K562 (cell line): Measurements from ENCODE around the gene ALG14. TPM values are rescaled to one million over a fixed set of nuclear protein-coding genes. Genes with fewer than 3 reads are reported as not detected.

Source experiments
- ATAC-seq: fragments of 200-7000 bp; cut with Tn5 transposase; 3 replicates; pipeline ENCODE4 v1.9.1; 2020; ENCODE audit warnings: moderate library complexity
- BruUV-seq: library from RNA; stranded (reverse); fragments of 400-500 nt; replicated peaks from 2 replicates; lab custom pipeline; 2021; lab: Mats Ljungman, UMichigan
- CTCF ChIA-PET: fragments of 300-600 bp; formaldehyde crosslinking; extraction: SDS; loops from one replicate; lab custom pipeline; 2021; ENCODE audit warnings: low intra/inter-chr PET ratio; lab: Yijun Ruan, JAX
- POLR2A ChIA-PET: fragments of 300-600, 350-650 bp; sonication (Branson Sonifier 250); formaldehyde crosslinking; extraction: SDS; loops from one replicate; lab custom pipeline; 2021; ENCODE audit warnings: antibody characterized with exemption, inconsistent platforms; lab: Yijun Ruan, JAX
- DNase-seq, 4 experiments: peaks; one replicate each; pipeline versions ENCODE4 v3.0.0 to v3.0.0-alpha.2; 2011 to 2018; ENCODE audit warnings: low spot score in 3 of 4, mixed read lengths in 3 of 4; ENCODE audit errors: extremely low read depth in 1 of 4
- FAIRE-seq: peaks from 2 replicates; lab custom pipeline; 2011; peaks lifted over from hg19 to GRCh38; lab: Jason Lieb, UNC
- H2AFZ ChIP-seq: 2 replicates; pipeline ENCODE4 v1.6.0; 2011; ENCODE audit warnings: low read depth, low read length, control low read depth, inconsistent platforms
- H3K27ac ChIP-seq: fragments of 200-600 bp; 3 replicates; pipeline ENCODE4 v1.8.0; 2011; ENCODE audit warnings: low read depth, mild to moderate bottlenecking, control low read depth, inconsistent platforms, low read length, moderate library complexity, mixed read lengths; ENCODE audit errors: extremely low read depth
- H3K27me3 ChIP-seq, 2 experiments: fragments of 300-600 bp in 1 of 2; 2 replicates in 1 of 2; 3 replicates in 1 of 2; pipeline versions ENCODE4 v1.6.0 to v1.8.0; 2011; ENCODE audit warnings: inconsistent platforms in 2 of 2, low read length in 2 of 2, mild to moderate bottlenecking in 1 of 2, mixed read lengths in 1 of 2, moderate library complexity in 1 of 2; ENCODE audit not compliant: control insufficient read depth in 2 of 2, insufficient read depth in 2 of 2
- H3K36me3 ChIP-seq: fragments of 300-600 bp; 3 replicates; pipeline ENCODE4 v1.8.0; 2011; ENCODE audit warnings: mild to moderate bottlenecking, low read length, inconsistent platforms; ENCODE audit not compliant: control insufficient read depth, insufficient read depth
- H3K4me1 ChIP-seq, 2 experiments: fragments of 200-600 bp in 1 of 2; replicated peaks in 1 of 2; 2 replicates in 1 of 2; 3 replicates in 1 of 2; pipeline versions ENCODE4 v1.5.1 to v1.8.0; 2011; ENCODE audit warnings: inconsistent platforms in 2 of 2, low read length in 2 of 2, mild to moderate bottlenecking in 1 of 2, mixed read lengths in 1 of 2, moderate library complexity in 1 of 2; ENCODE audit not compliant: control insufficient read depth in 2 of 2, insufficient read depth in 2 of 2
- H3K4me2 ChIP-seq: 2 replicates; pipeline ENCODE4 v1.6.1; 2011; ENCODE audit warnings: low read length, control low read depth, inconsistent platforms, mixed read lengths; ENCODE audit not compliant: insufficient read depth
- H3K4me3 ChIP-seq: fragments of 200-600 bp; sonication (generic), shearing (Covaris generic); 2 replicates; pipeline ENCODE4 v1.5.1; 2016; ENCODE audit warnings: control low read depth, inconsistent platforms
- H3K79me2 ChIP-seq: fragments of 200-600 bp; 3 replicates; pipeline ENCODE4 v1.8.0; 2011; ENCODE audit warnings: low read length, inconsistent platforms; ENCODE audit not compliant: control insufficient read depth, insufficient read depth
- H3K9ac ChIP-seq, 2 experiments: 2 replicates each; pipeline versions ENCODE4 v1.6.0 to v1.6.1; 2011; ENCODE audit warnings: low read depth in 2 of 2, low read length in 2 of 2, control low read depth in 1 of 2, inconsistent platforms in 1 of 2, mild to moderate bottlenecking in 1 of 2, mixed read lengths in 1 of 2; ENCODE audit not compliant: insufficient read depth in 1 of 2
- H3K9me1 ChIP-seq: one replicate; pipeline ENCODE4 v1.6.0; 2011; ENCODE audit warnings: inconsistent platforms, mild to moderate bottlenecking, low read length, moderate library complexity; ENCODE audit not compliant: control insufficient read depth, insufficient read depth
- H3K9me3 ChIP-seq: replicated peaks from 2 replicates; pipeline ENCODE4 v1.5.1; 2011; ENCODE audit warnings: low read depth, low read length, inconsistent platforms; ENCODE audit not compliant: control insufficient read depth, insufficient read depth
- H4K20me1 ChIP-seq: replicated peaks from 2 replicates; pipeline ENCODE4 v1.6.1; 2011; ENCODE audit warnings: low read length, inconsistent platforms, mixed read lengths; ENCODE audit not compliant: control insufficient read depth, insufficient read depth
- ARID4B ChIP-seq: sonication (generic); formaldehyde crosslinking; IDR thresholded peaks from 2 replicates; pipeline ENCODE4 v1.8.0; 2022; ENCODE audit warnings: mild to moderate bottlenecking, missing genetic modification reagents
- ASH1L ChIP-seq: fragments of 450-650 bp; IDR thresholded peaks from 2 replicates; pipeline ENCODE4 v1.6.1; 2018; ENCODE audit warnings: borderline replicate concordance, mild to moderate bottlenecking, low read depth; ENCODE audit not compliant: partially characterized antibody
- BRD9 ChIP-seq: fragments of 450-650 bp; IDR thresholded peaks from 2 replicates; pipeline ENCODE4 v1.6.1; 2018; ENCODE audit warnings: low read depth; ENCODE audit not compliant: partially characterized antibody
- HSF4 ChIP-seq: fragments of 250-450 bp; sonication (Bioruptor Pico); IDR thresholded peaks from 2 replicates; pipeline ENCODE4 v2.1.2; 2022; ENCODE audit warnings: mild to moderate bottlenecking, moderate library complexity, borderline replicate concordance
- KLF13 ChIP-seq: fragments of 450-650 bp; IDR thresholded peaks from 2 replicates; pipeline ENCODE4 v1.6.1; 2016; ENCODE audit warnings: missing genetic modification characterization, low read depth, mild to moderate bottlenecking, missing compliant biosample characterization, moderate library complexity, borderline replicate concordance
- MEF2D ChIP-seq: conservative IDR thresholded peaks from 2 replicates; pipeline ENCODE4 v1.6.1; 2016; ENCODE audit warnings: low read depth, missing genetic modification characterization, missing compliant biosample characterization
- NR4A1 ChIP-seq, 2 experiments: fragments of 250-450 bp in 1 of 2; fragments of 450-650 bp in 1 of 2; sonication (Bioruptor Pico) in 1 of 2; IDR thresholded peaks; 2 replicates each; pipeline versions ENCODE4 v1.4.0 to v1.6.1; 2016 to 2020; ENCODE audit warnings: mild to moderate bottlenecking in 2 of 2, missing compliant biosample characterization in 1 of 2, missing genetic modification characterization in 1 of 2, moderate library complexity in 1 of 2
- SIX5 ChIP-seq, 2 experiments: IDR thresholded peaks; 2 replicates each; pipeline ENCODE4 v1.6.1; 2011; ENCODE audit warnings: low read length in 2 of 2, borderline replicate concordance in 1 of 2, low read depth in 1 of 2, mild to moderate bottlenecking in 1 of 2, moderate library complexity in 1 of 2; ENCODE audit not compliant: insufficient read depth in 1 of 2
- STAT6 ChIP-seq: sonication (generic); formaldehyde crosslinking; IDR thresholded peaks from 2 replicates; pipeline ENCODE4 v1.8.1; 2023; ENCODE audit warnings: mild to moderate bottlenecking, missing genetic modification reagents
- TAF1 ChIP-seq: IDR thresholded peaks from 2 replicates; pipeline ENCODE4 v1.6.1; 2011; ENCODE audit warnings: mild to moderate bottlenecking, low read length, moderate library complexity; ENCODE audit not compliant: insufficient read depth, control insufficient read depth, severe bottlenecking; ENCODE audit errors: extremely low read depth
- U2AF1 ChIP-seq: fragments of 200-400 bp; formaldehyde crosslinking; optimal IDR thresholded peaks from 2 replicates; pipeline ENCODE3; 2017; ENCODE audit warnings: mild to moderate bottlenecking, low read depth, low read length, moderate library complexity
- USF2 ChIP-seq: sonication (generic); formaldehyde crosslinking; IDR thresholded peaks from 2 replicates; pipeline ENCODE4 v1.5.0; 2020; ENCODE audit warnings: missing genetic modification reagents
- ZNF263 ChIP-seq: sonication (generic); formaldehyde crosslinking; IDR thresholded peaks from 2 replicates; pipeline ENCODE4 v1.8.0; 2022; ENCODE audit warnings: mild to moderate bottlenecking, missing genetic modification reagents, borderline replicate concordance
- WGBS: fragments of 100-300 bp; shearing (Covaris generic); methylation state at CpG from one replicate; pipeline ENCODE4 v1.1.6; 2016; ENCODE audit warnings: low coverage, mixed read lengths; ENCODE audit not compliant: insufficient coverage; ENCODE audit errors: missing lambda C conversion rate; 5-methylcytosine and 5-hydroxymethylcytosine counted together
- in situ Hi-C: fragments of 300-500 bp; cut with MboI; formaldehyde crosslinking; loops from 4 replicates; pipeline ENCODE4 v1.15.0; 2018; ENCODE audit warnings: inconsistent platforms, mixed read lengths
- intact Hi-C: fragments of 100-400 bp; cut with micrococcal nuclease; formaldehyde crosslinking; loops from 2 replicates; pipeline ENCODE4 v1.14.2; 2022
- polyA plus RNA-seq, 8 experiments: library from polyadenylated mRNA; depleted of rRNA in 4 of 8; stranded (reverse) in 5 of 8; unstranded in 3 of 8; fragments of >200 nt; fragmentation: Nextera tagmentation in 2 of 8; fragmentation: Illumina TruSeq in 1 of 8; extraction: Ambion mirVana in 2 of 8; extraction: Trizol in 1 of 8; gene quantifications; 2 replicates each; pipeline versions ENCODE4 v1.2.1 to v1.2.3, GENCODE V29; 2011 to 2014; ENCODE audit warnings: inconsistent platforms in 1 of 8, missing spikeins in 1 of 8
- total RNA-seq, 7 experiments: library from RNA; depleted of rRNA in 6 of 7; stranded (reverse); fragments of >200 nt in 6 of 7; fragmentation: Illumina TruSeq in 2 of 7; extraction: Trizol in 2 of 7; gene quantifications; 2 replicates each; pipeline versions ENCODE4 v1.2.1 to v1.2.3, GENCODE V29; 2011 to 2021; ENCODE audit warnings: low replicate concordance in 1 of 7

Gene ALG14
- total and polyA plus RNA-seq, 9 of the 15 experiments (the other 6 are each of a cell fraction or from before 2014, with no cell fraction given), result 2.8 to 16.2 (median 4.9) TPM

- intact Hi-C loops, result no loop called here
- no peak overlapping the region for H3K27ac ChIP-seq
- DNase-seq, result no peak
- no peaks in the 10 kb centered on the region for H3K9me1 ChIP-seq
- H3K4me2 ChIP-seq, result no peak overlapping the region
- CTCF ChIA-PET, result no interaction called here
- H3K4me1 ChIP-seq, result peaks cover 0 to 15% of the 10 kb centered on the region in 2 experiments; a peak in 2 of 5 replicates
- no peak overlapping the region for H3K9ac ChIP-seq
- no peak for ATAC-seq
- no peak for FAIRE-seq
- no peaks in the 10 kb centered on the region for H3K9me3 ChIP-seq
- no peaks in the 10 kb centered on the region for H3K79me2 ChIP-seq
- 16% methylated on average over 18 of the region's 23 CpGs for WGBS
- BruUV-seq, result no TSS peak
- H2AFZ ChIP-seq, result no peak overlapping the region
- no peak overlapping the region for H3K4me3 ChIP-seq
- no peaks in the 10 kb centered on the region for H4K20me1 ChIP-seq
- no peaks in the 10 kb centered on the region for H3K36me3 ChIP-seq
- POLR2A ChIA-PET, result no interaction called here
- H3K27me3 ChIP-seq, result peaks cover 16 to 37% of the 10 kb centered on the region in 2 experiments; a peak in 4 of 5 replicates
- in situ Hi-C loops, result no loop called here
- TF ChIP-seq MEF2D (tag) (no peak), ZNF263 (no peak), USF2 (CRISPR knock-in tag) (no peak), KLF13 (tag) (no peak), TAF1 (no peak), HSF4 (CRISPR knock-in tag) (no peak), ASH1L (no peak), U2AF1 (no peak), STAT6 (no peak), BRD9 (no peak), ARID4B (CRISPR knock-in tag) (no peak), NR4A1 (CRISPR knock-in tag; IDR thresholded peaks at IDR 0.05) (no peak), NR4A1 (tag; IDR thresholded peaks at IDR 0.05) (no peak), SIX5 (IDR thresholded peaks at IDR 0.05; ENCODE audit: borderline replicate concordance in 1 of 2, insufficient read depth in 1 of 2, low read depth in 1 of 2, low read length in 2 of 2) (no peak)
Observed at GRCh38 chr1:94925561-94926125, 147.1 kb downstream of the ALG14 start.
